Neutrophil (primary cell): Measurements from ENCODE around the gene RNLS.

Source experiments
- H3K27ac ChIP-seq: fragments of 200-600 bp; sonication (generic); 2 replicates; pipeline ENCODE4 v1.5.1; 2016; ENCODE audit warnings: mild to moderate bottlenecking, moderate library complexity
- H3K27me3 ChIP-seq: fragments of 200-600 bp; sonication (generic); 2 replicates; pipeline ENCODE4 v1.6.0; 2016; ENCODE audit warnings: mild to moderate bottlenecking
- H3K36me3 ChIP-seq: fragments of 200-600 bp; sonication (generic); 2 replicates; pipeline ENCODE4 v1.5.1; 2017
- H3K4me1 ChIP-seq, 2 experiments: fragments of 200-600 bp in 1 of 2; sonication (generic) in 1 of 2; 1 replicate in 1 of 2; 2 replicates in 1 of 2; pipeline versions ENCODE4 v1.5.1 to v1.6.1; 2013 to 2016; ENCODE audit warnings: low read depth in 1 of 2, low read length in 1 of 2, mild to moderate bottlenecking in 1 of 2, moderate library complexity in 1 of 2; ENCODE audit not compliant: control insufficient read depth in 1 of 2, insufficient read depth in 1 of 2
- H3K4me3 ChIP-seq, 2 experiments: fragments of 200-600 bp in 1 of 2; sonication (generic) in 1 of 2; 1 replicate in 1 of 2; 2 replicates in 1 of 2; pipeline ENCODE4 v1.5.1; 2013 to 2016; ENCODE audit warnings: low read depth in 1 of 2, low read length in 1 of 2, mild to moderate bottlenecking in 1 of 2, moderate library complexity in 1 of 2
- H3K9me3 ChIP-seq: fragments of 200-600 bp; sonication (generic); 2 replicates; pipeline ENCODE4 v1.5.1; 2016
- CTCF ChIP-seq: fragments of 200-600 bp; sonication (generic); IDR thresholded peaks from 2 replicates; pipeline ENCODE4 v1.5.1; 2016; ENCODE audit warnings: antibody characterized with exemption

RNLS gene

DNA sequence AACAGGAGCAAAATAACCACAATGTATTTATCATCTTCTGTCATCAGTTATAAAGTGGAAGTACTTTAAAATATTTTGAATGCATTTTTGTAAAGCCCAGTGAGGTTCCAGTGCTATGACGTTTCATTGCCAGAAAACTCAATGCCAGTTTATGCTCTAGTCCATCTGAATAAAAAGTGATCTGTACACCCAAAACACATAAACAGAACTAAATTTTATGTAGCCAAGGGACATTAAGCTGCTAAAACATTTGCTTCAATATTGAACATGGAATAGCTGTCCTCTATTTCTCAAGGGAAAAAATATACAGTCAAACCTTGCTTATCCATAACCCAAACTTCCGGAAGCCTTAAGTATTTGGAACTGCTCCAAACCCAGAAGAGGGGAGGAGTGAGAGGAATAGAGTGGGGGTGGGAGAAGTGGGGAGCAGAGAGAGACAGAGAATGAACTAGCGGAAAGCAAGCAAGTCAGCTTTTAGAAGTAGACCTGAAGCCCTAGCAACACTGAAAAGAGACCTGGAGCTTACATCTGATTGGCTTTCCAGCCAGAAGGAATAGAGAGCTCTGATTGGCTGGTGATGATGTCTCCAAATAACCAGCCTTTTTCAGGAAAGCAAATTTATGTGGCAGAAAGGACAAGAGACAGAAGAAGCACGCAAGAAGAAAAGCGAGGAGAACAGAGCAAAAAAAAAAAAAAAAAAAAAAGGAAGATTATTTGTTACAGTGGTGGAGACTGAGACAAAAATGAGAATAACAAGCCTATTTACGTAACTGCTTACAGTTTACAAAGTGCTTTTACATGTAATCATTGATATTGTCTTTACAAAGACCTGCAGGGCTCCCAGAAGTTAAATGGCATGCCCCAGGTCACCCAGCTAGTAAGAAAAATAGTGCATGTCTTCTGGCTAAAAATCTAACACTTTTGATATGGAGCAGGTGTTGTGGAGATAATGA, 196.0 kb downstream of the RNLS start:
- peak overlapping the region; percentile 68 for H3K27ac ChIP-seq
- no peak overlapping the region for H3K4me3 ChIP-seq
- peaks cover 58 to 67% of the 10 kb centered on the region in 2 experiments for H3K4me1 ChIP-seq

GRCh38 chr10:88386204-88386788, 196.8 kb downstream of the RNLS start:
- no peaks in the 10 kb centered on the region for H3K9me3 ChIP-seq
- no peak overlapping the region for H3K4me3 ChIP-seq
- no peaks in the 10 kb centered on the region for H3K27me3 ChIP-seq
- no peaks in the 10 kb centered on the region for H3K36me3 ChIP-seq
- peaks cover 58 to 67% of the 10 kb centered on the region in 2 experiments for H3K4me1 ChIP-seq
- H3K27ac ChIP-seq = peak overlapping the region; percentile 68
- no peak for TF ChIP-seq CTCF

More for the DNA sequence above, 196.0 kb downstream of the RNLS start:
- no peak for TF ChIP-seq CTCF
- Histone ChIP-seq H3K27me3 (no peaks in the 10 kb centered on the region), H3K9me3 (no peaks in the 10 kb centered on the region), H3K36me3 (no peaks in the 10 kb centered on the region)

- Histone ChIP-seq H3K9me3 (no peaks in the 10 kb centered on the region), H3K27ac (peak overlapping the region; percentile 68), H3K4me1 (peaks cover 58 to 67% of the 10 kb centered on the region in 2 experiments), H3K36me3 (no peaks in the 10 kb centered on the region), H3K4me3 (peak overlapping the region in 1 of 2 experiments; percentile 20), H3K27me3 (no peaks in the 10 kb centered on the region)
- TF ChIP-seq CTCF = no peak
Measured at GRCh38 chr10:88385601-88386203, 197.4 kb downstream of the RNLS start.

GRCh38 chr10:88383276-88383675, 199.8 kb downstream of the RNLS start:
- H3K27me3 ChIP-seq = no peaks in the 10 kb centered on the region
- H3K36me3 ChIP-seq = no peaks in the 10 kb centered on the region
- peak overlapping the region; percentile 58 for H3K27ac ChIP-seq
- H3K4me1 ChIP-seq = peaks cover 50 to 58% of the 10 kb centered on the region in 2 experiments
- no peaks in the 10 kb centered on the region for H3K9me3 ChIP-seq
- no peak for TF ChIP-seq CTCF
- H3K4me3 ChIP-seq = no peak overlapping the region

DNA sequence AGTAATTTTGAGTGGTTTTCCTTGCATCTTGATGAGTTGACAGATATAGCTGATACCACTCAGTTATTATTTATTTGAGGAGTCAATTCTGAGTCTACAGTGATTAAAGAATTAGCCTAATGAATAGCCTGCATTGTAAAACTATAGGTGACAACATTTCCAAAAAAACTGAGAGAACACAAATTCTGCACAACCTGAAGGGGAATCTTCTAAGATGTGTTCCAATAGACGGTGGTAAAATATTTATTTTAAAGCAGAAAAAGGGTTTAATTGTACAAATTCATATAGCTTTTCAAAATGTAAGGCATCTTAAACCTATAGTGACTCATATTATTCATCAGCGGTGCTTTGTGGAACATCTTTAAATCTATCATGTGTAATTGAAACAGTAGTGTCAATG, 200.4 kb downstream of the RNLS start:
- TF ChIP-seq CTCF = no peak

More for the DNA sequence above, 200.4 kb downstream of the RNLS start:
- H3K27ac ChIP-seq = peak overlapping the region; percentile 58
- no peaks in the 10 kb centered on the region for H3K27me3 ChIP-seq
- H3K4me3 ChIP-seq = no peak overlapping the region
- no peaks in the 10 kb centered on the region for H3K36me3 ChIP-seq
- H3K4me1 ChIP-seq = peaks cover 47 to 54% of the 10 kb centered on the region in 2 experiments
- no peaks in the 10 kb centered on the region for H3K9me3 ChIP-seq
